Measurements from ENCODE around the gene PFKFB4. TPM values are rescaled to one million over a fixed set of nuclear protein-coding genes. Genes with fewer than 3 reads are reported as not detected.

Gene PFKFB4
- total RNA-seq, 1 experiment from 2014 or later = 12.3 TPM

- Histone ChIP-seq H4K8ac (replicated peaks; ENCODE audit: insufficient read length, low read depth, low read length) (no peak overlapping the region), H2BK120ac (ENCODE audit: low read depth, low read length, poor library complexity, severe bottlenecking) (no peak overlapping the region), H3K23me2 (ENCODE audit: insufficient read length, low read depth, low read length, poor library complexity, severe bottlenecking) (peaks cover 7% of the 10 kb centered on the region), H3K4me1 (ENCODE audit: insufficient read depth, low read length) (peaks cover 12% of the 10 kb centered on the region; the same call in 1 of the 2 replicates), H3K4me2 (ENCODE audit: insufficient read depth, insufficient read length, low read length) (peak overlapping the region; percentile 51), H2BK12ac (ENCODE audit: insufficient read length, low read depth, low read length) (no peak overlapping the region), H3K79me2 (ENCODE audit: insufficient read depth, low read length) (peaks cover 2% of the 10 kb centered on the region; the same call in 1 of the 2 replicates), H3K79me1 (ENCODE audit: insufficient read depth, low read depth, low read length, poor library complexity, severe bottlenecking) (no peaks in the 10 kb centered on the region), H2AFZ (ENCODE audit: low read length) (no peak overlapping the region), H2BK5ac (ENCODE audit: insufficient read length, low read length) (no peak overlapping the region), H2BK20ac (ENCODE audit: low read depth, low read length, poor library complexity, severe bottlenecking) (no peak overlapping the region), H3K27ac (ENCODE audit: insufficient read length, low read depth, low read length) (no peak overlapping the region), H3K14ac (ENCODE audit: insufficient read depth, low read length) (no peak overlapping the region), H4K5ac (ENCODE audit: insufficient read length, low read depth, low read length) (no peak overlapping the region), H4K20me1 (ENCODE audit: control insufficient read depth, insufficient read depth, insufficient read length) (no peaks in the 10 kb centered on the region), H3K9ac (ENCODE audit: extremely low read depth, insufficient read length, low read length) (no peak overlapping the region), H3K23ac (ENCODE audit: insufficient read length, low read depth, low read length) (no peak overlapping the region), H3K4ac (ENCODE audit: low read depth, low read length) (no peak overlapping the region), H2AK5ac (ENCODE audit: insufficient read length, low read length) (no peak overlapping the region), H2BK15ac (ENCODE audit: low read depth, low read length) (no peak overlapping the region), H4K91ac (ENCODE audit: insufficient read length, low read depth, low read length) (no peak overlapping the region), H3K56ac (ENCODE audit: insufficient read length, low read depth, low read length) (no peak overlapping the region), H3K27me3 (ENCODE audit: insufficient read depth, low read length) (no peaks in the 10 kb centered on the region), H3K9me3 (ENCODE audit: control insufficient read depth, low read depth, low read length) (no peaks in the 10 kb centered on the region), H3T11ph (ENCODE audit: low read length) (no peak overlapping the region), H3K18ac (ENCODE audit: insufficient read length, low read depth, low read length) (no peak overlapping the region)
- WGBS (ENCODE audit: extremely low coverage, insufficient read length, low lambda C conversion rate) = no CpG with 5 or more reads among the region's 10 CpGs
- Mint-ChIP-seq H3K4me3 (peak overlapping the region; percentile 83 to 90), H3K27me3 (ENCODE audit: low read depth) (no peaks in the 10 kb centered on the region), H3K36me3 (ENCODE audit: insufficient read depth in 1 of 3, low read depth in 3 of 3) (peaks cover 1 to 29% (median 10%) of the 10 kb centered on the region in 3 experiments; a peak in 6 of 7 replicates), H3K27ac (peak overlapping the region in 2 of 3 experiments; percentile 77 to 79; a peak in 4 of 7 replicates), H3K4me1 (peaks cover 46 to 57% of the 10 kb centered on the region in 2 experiments), H3K9me3 (no peaks in the 10 kb centered on the region)
- TF ChIP-seq, protein P1, sequence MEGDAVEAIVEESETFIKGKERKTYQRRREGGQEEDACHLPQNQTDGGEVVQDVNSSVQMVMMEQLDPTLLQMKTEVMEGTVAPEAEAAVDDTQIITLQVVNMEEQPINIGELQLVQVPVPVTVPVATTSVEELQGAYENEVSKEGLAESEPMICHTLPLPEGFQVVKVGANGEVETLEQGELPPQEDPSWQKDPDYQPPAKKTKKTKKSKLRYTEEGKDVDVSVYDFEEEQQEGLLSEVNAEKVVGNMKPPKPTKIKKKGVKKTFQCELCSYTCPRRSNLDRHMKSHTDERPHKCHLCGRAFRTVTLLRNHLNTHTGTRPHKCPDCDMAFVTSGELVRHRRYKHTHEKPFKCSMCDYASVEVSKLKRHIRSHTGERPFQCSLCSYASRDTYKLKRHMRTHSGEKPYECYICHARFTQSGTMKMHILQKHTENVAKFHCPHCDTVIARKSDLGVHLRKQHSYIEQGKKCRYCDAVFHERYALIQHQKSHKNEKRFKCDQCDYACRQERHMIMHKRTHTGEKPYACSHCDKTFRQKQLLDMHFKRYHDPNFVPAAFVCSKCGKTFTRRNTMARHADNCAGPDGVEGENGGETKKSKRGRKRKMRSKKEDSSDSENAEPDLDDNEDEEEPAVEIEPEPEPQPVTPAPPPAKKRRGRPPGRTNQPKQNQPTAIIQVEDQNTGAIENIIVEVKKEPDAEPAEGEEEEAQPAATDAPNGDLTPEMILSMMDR (conservative IDR thresholded peaks at IDR 0.05) = no peak
- no peak for DNase-seq
Measured at GRCh38 chr3:48555231-48555948, 1.2 kb downstream of the PFKFB4 start.
